GM12891 (cell line): ENCODE data around the gene MRPS23.

Experiments
- DNase-seq: peaks from one replicate; pipeline ENCODE4 v3.0.0; 2011; ENCODE audit warnings: low spot score; ENCODE audit not compliant: insufficient read length
- FAIRE-seq: peaks from 2 replicates; lab custom pipeline; 2011; peaks lifted over from hg19 to GRCh38; lab: Jason Lieb, UNC
- PAX5 ChIP-seq: IDR thresholded peaks from 2 replicates; pipeline ENCODE4 v1.6.1; 2011; ENCODE audit warnings: low read length, moderate library complexity, mild to moderate bottlenecking; ENCODE audit not compliant: insufficient read depth, severe bottlenecking
- POLR2A ChIP-seq: IDR thresholded peaks from 2 replicates; pipeline ENCODE4 v1.6.1; 2011; ENCODE audit warnings: low read depth, low read length, control low read depth
- POLR2AphosphoS5 ChIP-seq: IDR thresholded peaks from 2 replicates; pipeline ENCODE4 v1.6.1; 2011; ENCODE audit warnings: low read depth, low read length, control low read depth
- POU2F2 ChIP-seq: IDR thresholded peaks from 2 replicates; pipeline ENCODE4 v1.6.1; 2011; ENCODE audit warnings: low read depth, mild to moderate bottlenecking, control low read depth, low read length, moderate library complexity
- SPI1 ChIP-seq: IDR thresholded peaks from 2 replicates; pipeline ENCODE4 v1.6.1; 2011; ENCODE audit warnings: low read depth, low read length, control low read depth
- TAF1 ChIP-seq: IDR thresholded peaks from 2 replicates; pipeline ENCODE4 v1.6.1; 2011; ENCODE audit warnings: low read depth, low read length, control low read depth

The MRPS23 gene

GRCh38 chr17:57873261-57874057 lies 23.6 kb upstream of the MRPS23 start:
- TF ChIP-seq POLR2A (no peak), TAF1 (no peak), POU2F2 (no peak), POLR2AphosphoS5 (no peak)
- DNase-seq (no peak), FAIRE-seq (no peak)

GRCh38 chr17:57872536-57872935 lies 22.7 kb upstream of the MRPS23 start:
- TF ChIP-seq TAF1 (no peak), POLR2AphosphoS5 (no peak), POU2F2 (no peak), SPI1 (no peak), POLR2A (no peak), PAX5 (no peak)
- FAIRE-seq (peak; percentile 65), DNase-seq (no peak)

GRCh38 chr17:57871863-57872262 lies 22.0 kb upstream of the MRPS23 start:
- no peak for FAIRE-seq
- TF ChIP-seq PAX5 (no peak), TAF1 (no peak), POU2F2 (no peak), POLR2A (no peak), SPI1 (no peak), POLR2AphosphoS5 (no peak)
- DNase-seq = no peak

GRCh38 chr17:57871155-57871554 lies 21.3 kb upstream of the MRPS23 start:
- no peak for DNase-seq
- FAIRE-seq = no peak

GRCh38 chr17:57870283-57870635 lies 20.4 kb upstream of the MRPS23 start:
- no peak for TF ChIP-seq POLR2A
- no peak for TF ChIP-seq POLR2AphosphoS5
- no peak for TF ChIP-seq POU2F2
- TF ChIP-seq SPI1 = no peak
- no peak for FAIRE-seq

More at GRCh38 chr17:57871155-57871554, 21.3 kb upstream of the MRPS23 start:
- TF ChIP-seq SPI1 (no peak), POLR2A (no peak), POU2F2 (no peak), PAX5 (no peak), TAF1 (no peak), POLR2AphosphoS5 (no peak)

GRCh38 chr17:57869617-57870282 lies 19.9 kb upstream of the MRPS23 start:
- FAIRE-seq (peak; percentile 48), DNase-seq (no peak)
- TF ChIP-seq POU2F2 (no peak), SPI1 (no peak), PAX5 (no peak), TAF1 (no peak), POLR2AphosphoS5 (no peak), POLR2A (no peak)

More at GRCh38 chr17:57870283-57870635, 20.4 kb upstream of the MRPS23 start:
- no peak for DNase-seq

- TF ChIP-seq POLR2AphosphoS5 (no peak), POU2F2 (no peak)
- DNase-seq (no peak), FAIRE-seq (no peak)
These were observed 19.2 kb upstream of the MRPS23 start for GRCh38 chr17:57868910-57869616.

- 0 out of 2 replicates have a peak, but pooled peaks have one; percentile 46 for TF ChIP-seq POU2F2
- no peak for TF ChIP-seq TAF1
- peak; percentile 99 for TF ChIP-seq SPI1
- peak; percentile 94 for FAIRE-seq
- DNase-seq = peak; percentile 86
These were observed 18.4 kb upstream of the MRPS23 start for GRCh38 chr17:57868007-57868909.

- FAIRE-seq (no peak), DNase-seq (no peak)
- TF ChIP-seq SPI1 = no peak
- no peak for TF ChIP-seq TAF1
- no peak for TF ChIP-seq POLR2AphosphoS5
- no peak for TF ChIP-seq PAX5
- no peak for TF ChIP-seq POLR2A
- no peak for TF ChIP-seq POU2F2
These were observed 17.3 kb upstream of the MRPS23 start for GRCh38 chr17:57867126-57867525.

- TF ChIP-seq POLR2A = no peak
- TF ChIP-seq POU2F2 = no peak
- TF ChIP-seq PAX5 = no peak
- no peak for TF ChIP-seq POLR2AphosphoS5
- TF ChIP-seq SPI1 = no peak
- TF ChIP-seq TAF1 = no peak
- DNase-seq (no peak), FAIRE-seq (no peak)
These were observed 16.9 kb upstream of the MRPS23 start for GRCh38 chr17:57866723-57867122.
